Pancreas (tissue), 10 donors: ENCODE data around the gene CEP41. TPM values are rescaled to one million over a fixed set of nuclear protein-coding genes. Genes with fewer than 3 reads are reported as not detected.

ENCODE experiments used
- ATAC-seq, 4 donors: fragments of 200-7000 bp; cut with Tn5 transposase; one replicate each; pipeline versions ENCODE4 v1.8.0 to v1.9.1; 2020; ENCODE audit warnings: mild to moderate bottlenecking in 4 of 4, moderate library complexity in 4 of 4
- DNase-seq, 6 donors: peaks; one replicate each; pipeline ENCODE4 v3.0.0-alpha.2; 2020
- FAIRE-seq: peaks from 2 replicates; lab custom pipeline; 2012; peaks lifted over from hg19 to GRCh38; lab: Jason Lieb, UNC
- H3K27ac ChIP-seq, 4 donors: fragments of 200-600 bp; sonication (generic); 1 replicate in 3 of 4; 2 replicates in 1 of 4; pipeline versions ENCODE4 v1.5.0 to v1.8.0; 2020
- H3K27me3 ChIP-seq, 4 donors: fragments of 200-600 bp; one replicate each; pipeline ENCODE4 v1.8.0; 2021
- H3K36me3 ChIP-seq, 3 donors: fragments of 200-600 bp; sonication (generic) in 1 of 3; one replicate each; pipeline versions ENCODE4 v1.5.0 to v1.8.0; 2020 to 2021
- H3K4me1 ChIP-seq, 3 donors: fragments of 200-600 bp; one replicate each; pipeline ENCODE4 v1.8.0; 2021
- H3K4me3 ChIP-seq, 4 donors: fragments of 200-600 bp; sonication (generic) in 2 of 4; one replicate each; pipeline versions ENCODE4 v1.5.0 to v1.8.0; 2020 to 2021
- H3K9me3 ChIP-seq, 4 donors: fragments of 200-600 bp; one replicate each; pipeline ENCODE4 v1.8.0; 2021
- CTCF ChIP-seq, 4 donors: fragments of 200-600 bp; sonication (generic) in 3 of 4; IDR thresholded peaks; one replicate each; pipeline versions ENCODE4 v1.5.0 to v1.8.0; 2021; ENCODE audit warnings: antibody characterized with exemption in 4 of 4
- WGBS, 2 donors: extraction: QIAGEN DNeasy Blood & Tissue Kit; methylation state at CpG; one replicate each; pipeline ENCODE4 v1.1.7; 2013; 5-methylcytosine and 5-hydroxymethylcytosine counted together
- intact Hi-C, 3 donors: fragments of 100-400 bp; cut with DNase I; formaldehyde crosslinking; loops; one replicate each; pipeline versions ENCODE4 v1.11.1 to v1.14.2; 2022
- polyA plus RNA-seq, 2 donors: library from polyadenylated mRNA; stranded (reverse); fragments of 200-250 nt; gene quantifications; one replicate each; pipeline ENCODE4 v1.2.3, GENCODE V29; 2013
- total RNA-seq, 6 donors: library from RNA; stranded (reverse); fragmentation: NEBNext Ultra II Directional in 4 of 6; extraction: Animal tissue kit (Norgen Biotek cat#: 25700) in 4 of 6; gene quantifications; one replicate each; pipeline versions ENCODE4 v1.2.1 to v1.2.4, GENCODE V29; 2021 to 2023
- donor health status: healthy with polysubstance abuse.
- donor health status: DM: no; HTN: no; CAD: no; lungs with moderate emphysema.
- donor health status: DM: no; HTN: no; CAD: no.
- donor health status: control.
- donor health status: control.
- donor health status: Bipolar disorder and iron deficiency.
- donor health status: DM: yes; HTN: yes; CAD: no.
- donor health status: DM: no; HTN: no; CAD: no.
- donor health status: DM: no; HTN: no; CAD: no.
- donor health status: DM: yes; HTN: yes; CAD: no.

The CEP41 gene
- total and polyA plus RNA-seq, 8 donors: 1.8 to 10.3 (median 4.5) TPM

- H3K4me3 ChIP-seq: no peak overlapping the region
- no peaks in the 10 kb centered on the region for H3K9me3 ChIP-seq
- intact Hi-C loops: loop anchor here in 2 of 3 donors (5.0 to 10.0 kb wide), 2 partner anchors 73 to 75 kb away; partner anchors contain the start of gene CPA4 (in 1 of the 2)
- no peaks in the 10 kb centered on the region for H3K36me3 ChIP-seq
- WGBS, 2 donors: 30% methylated on average over 3 of the region's 3 CpGs
- peak overlapping the region in 3 of 4 donors; percentile 44 to 53 (median 50) for H3K27ac ChIP-seq
- FAIRE-seq (no peak), DNase-seq (no peak), ATAC-seq (no peak)
- no peaks in the 10 kb centered on the region for H3K27me3 ChIP-seq
- peaks cover 31 to 70% (median 65%) of the 10 kb centered on the region in 3 donors for H3K4me1 ChIP-seq
- TF ChIP-seq CTCF (IDR thresholded peaks at IDR 0.05): no peak
Observed at GRCh38 chr7:130369831-130370550, 70.8 kb downstream of the CEP41 start.

GRCh38 chr7:130369110-130369711, 71.6 kb downstream of the CEP41 start:
- peak in 3 of 6 donors; percentile 43 to 45 (median 45) for DNase-seq
- Histone ChIP-seq H3K4me1 (peaks cover 39 to 74% (median 68%) of the 10 kb centered on the region in 3 donors), H3K27ac (peak overlapping the region in 2 of 4 donors; percentile 50 to 53), H3K4me3 (no peak overlapping the region), H3K27me3 (no peaks in the 10 kb centered on the region), H3K36me3 (no peaks in the 10 kb centered on the region), H3K9me3 (no peaks in the 10 kb centered on the region)
- 38 to 51% methylated on average over 10 of the region's 10 CpGs for WGBS, 2 donors
- no peak for TF ChIP-seq CTCF (IDR thresholded peaks at IDR 0.05)
- intact Hi-C loops: loop anchor here in 2 of 3 donors (5.0 to 10.0 kb wide), 2 partner anchors 72 to 74 kb away; partner anchors contain the start of gene CPA4 (in 1 of the 2)
- ATAC-seq: peak in 3 of 4 donors; percentile 24 to 48 (median 44)
- no peak for FAIRE-seq

- intact Hi-C loops: loop anchor here in 2 of 3 donors (5.0 to 10.0 kb wide), 2 partner anchors 71 to 73 kb away; partner anchors contain the start of gene CPA4 (in 1 of the 2)
- no peak for FAIRE-seq
- Histone ChIP-seq H3K9me3 (no peaks in the 10 kb centered on the region), H3K27ac (peak overlapping the region in 1 of 4 donors; percentile 53), H3K36me3 (no peaks in the 10 kb centered on the region), H3K27me3 (no peaks in the 10 kb centered on the region), H3K4me3 (no peak overlapping the region), H3K4me1 (peaks cover 36 to 63% (median 60%) of the 10 kb centered on the region in 3 donors)
- DNase-seq: peak in 1 of 6 donors; percentile 47
- no peak for ATAC-seq
- WGBS, 2 donors: 92 to 97% methylated on average over 19 of the region's 19 CpGs
- TF ChIP-seq CTCF (IDR thresholded peaks at IDR 0.05): no peak
Observed at GRCh38 chr7:130367836-130368746, 72.7 kb downstream of the CEP41 start.

GRCh38 chr7:130367088-130367755, 73.6 kb downstream of the CEP41 start:
- H3K36me3 ChIP-seq: no peaks in the 10 kb centered on the region
- no peak for TF ChIP-seq CTCF (IDR thresholded peaks at IDR 0.05)
- FAIRE-seq (no peak), DNase-seq (peak in 2 of 6 donors; percentile 9 to 32), ATAC-seq (no peak)
- no peak overlapping the region for H3K4me3 ChIP-seq
- H3K27me3 ChIP-seq: no peaks in the 10 kb centered on the region
- H3K9me3 ChIP-seq: no peaks in the 10 kb centered on the region
- H3K27ac ChIP-seq: peak overlapping the region in 1 of 4 donors; percentile 65
- intact Hi-C loops: loop anchor here in 2 of 3 donors (5.0 to 10.0 kb wide), 2 partner anchors 70 to 72 kb away; partner anchors contain the start of gene CPA4 (in 1 of the 2)
- 90 to 92% methylated on average over 13 of the region's 13 CpGs for WGBS, 2 donors
- peaks cover 27 to 54% (median 51%) of the 10 kb centered on the region in 3 donors for H3K4me1 ChIP-seq
